Duodenal mucosa (tissue), 2 donors: ENCODE data around the gene KCNMB3.
"Not testable (repeated sequence)": the region's sequence is repeated elsewhere in the genome, so short reads cannot be mapped to it uniquely, and the experiment has no call there.

Experiments used
- H3K27ac ChIP-seq: one replicate; pipeline ENCODE4 v1.7.0; 2013; ENCODE audit warnings: low read depth, low read length
- H3K27me3 ChIP-seq, 2 donors: one replicate each; pipeline ENCODE4 v1.7.0; 2013; ENCODE audit warnings: low read length in 2 of 2, control low read depth in 1 of 2; ENCODE audit not compliant: insufficient read depth in 2 of 2, control insufficient read depth in 1 of 2
- H3K36me3 ChIP-seq, 2 donors: one replicate each; pipeline ENCODE4 v1.7.0; 2013; ENCODE audit warnings: low read length in 2 of 2, control low read depth in 1 of 2; ENCODE audit not compliant: insufficient read depth in 2 of 2, control insufficient read depth in 1 of 2
- H3K4me1 ChIP-seq, 2 donors: one replicate each; pipeline ENCODE4 v1.7.0; 2013; ENCODE audit warnings: low read length in 2 of 2, control low read depth in 1 of 2; ENCODE audit not compliant: insufficient read depth in 2 of 2, control insufficient read depth in 1 of 2
- H3K4me3 ChIP-seq, 2 donors: one replicate each; pipeline ENCODE4 v1.7.0; 2013; ENCODE audit warnings: low read length in 2 of 2, low read depth in 1 of 2
- H3K9ac ChIP-seq, 2 donors: one replicate each; pipeline ENCODE4 v1.7.0; 2013; ENCODE audit warnings: low read length in 2 of 2, low read depth in 1 of 2
- H3K9me3 ChIP-seq, 2 donors: one replicate each; pipeline ENCODE4 v1.7.0; 2013; ENCODE audit warnings: low read length in 2 of 2, control low read depth in 1 of 2; ENCODE audit not compliant: control insufficient read depth in 1 of 2

Gene KCNMB3

GRCh38 chr3:179265092-179265491 lies 14.2 kb upstream of the KCNMB3 start:
- Histone ChIP-seq H3K4me1 (peaks cover 3 to 10% of the 10 kb centered on the region in 2 donors), H3K4me3 (no peak overlapping the region), H3K27ac (no peak overlapping the region), H3K36me3 (no peaks in the 10 kb centered on the region), H3K27me3 (no peaks in the 10 kb centered on the region), H3K9me3 (peaks cover 0 to 3% of the 10 kb centered on the region in 2 donors), H3K9ac (no peak overlapping the region)

GRCh38 chr3:179264449-179264848 lies 13.5 kb upstream of the KCNMB3 start:
- H3K27ac ChIP-seq, result no peak overlapping the region
- no peak overlapping the region for H3K4me3 ChIP-seq
- no peaks in the 10 kb centered on the region for H3K27me3 ChIP-seq
- peaks cover 3 to 10% of the 10 kb centered on the region in 2 donors for H3K4me1 ChIP-seq
- no peaks in the 10 kb centered on the region for H3K36me3 ChIP-seq
- peaks cover 0 to 3% of the 10 kb centered on the region in 2 donors for H3K9me3 ChIP-seq
- no peak overlapping the region for H3K9ac ChIP-seq

GRCh38 chr3:179263134-179263533 lies 12.2 kb upstream of the KCNMB3 start:
- Histone ChIP-seq H3K9me3 (peaks cover 0 to 3% of the 10 kb centered on the region in 2 donors), H3K27me3 (no peaks in the 10 kb centered on the region), H3K9ac (no peak overlapping the region), H3K36me3 (no peaks in the 10 kb centered on the region), H3K4me1 (peaks cover 3 to 4% of the 10 kb centered on the region in 2 donors), H3K4me3 (no peak overlapping the region), H3K27ac (no peak overlapping the region)

GRCh38 chr3:179260949-179261765 lies 10.2 kb upstream of the KCNMB3 start:
- peak overlapping the region; percentile 35 to 38 for H3K9ac ChIP-seq
- H3K9me3 ChIP-seq, result peaks cover 0 to 3% of the 10 kb centered on the region in 2 donors
- peaks cover 3 to 4% of the 10 kb centered on the region in 2 donors for H3K4me1 ChIP-seq
- H3K36me3 ChIP-seq, result no peaks in the 10 kb centered on the region
- no peaks in the 10 kb centered on the region for H3K27me3 ChIP-seq
- H3K4me3 ChIP-seq, result peak overlapping the region; percentile 49 to 71
- H3K27ac ChIP-seq, result no peak overlapping the region

GRCh38 chr3:179259959-179260756 lies 9.2 kb upstream of the KCNMB3 start:
- not testable (repeated sequence) for H3K9me3 ChIP-seq, H3K27ac ChIP-seq, H3K27me3 ChIP-seq, H3K36me3 ChIP-seq, H3K9ac ChIP-seq, H3K4me1 ChIP-seq
- H3K4me3 ChIP-seq, result peak overlapping the region; percentile 49 to 71

GRCh38 chr3:179258820-179259219 lies 7.9 kb upstream of the KCNMB3 start:
- peaks cover 3 to 4% of the 10 kb centered on the region in 2 donors for H3K4me1 ChIP-seq
- H3K36me3 ChIP-seq, result no peaks in the 10 kb centered on the region
- no peaks in the 10 kb centered on the region for H3K27me3 ChIP-seq
- peaks cover 0 to 3% of the 10 kb centered on the region in 2 donors for H3K9me3 ChIP-seq
- no peak overlapping the region for H3K9ac ChIP-seq
- no peak overlapping the region for H3K4me3 ChIP-seq
- no peak overlapping the region for H3K27ac ChIP-seq

- not testable (repeated sequence) for H3K9me3 ChIP-seq, H3K27me3 ChIP-seq, H3K36me3 ChIP-seq, H3K27ac ChIP-seq, H3K9ac ChIP-seq, H3K4me3 ChIP-seq, H3K4me1 ChIP-seq
Observed at GRCh38 chr3:179257742-179258141, 6.8 kb upstream of the KCNMB3 start.

- Histone ChIP-seq H3K36me3 (no peaks in the 10 kb centered on the region), H3K9ac (no peak overlapping the region), H3K27ac (no peak overlapping the region), H3K4me1 (peaks cover 3 to 4% of the 10 kb centered on the region in 2 donors), H3K4me3 (no peak overlapping the region), H3K27me3 (no peaks in the 10 kb centered on the region), H3K9me3 (peaks cover 0 to 3% of the 10 kb centered on the region in 2 donors)
Observed at GRCh38 chr3:179256813-179257212, 5.9 kb upstream of the KCNMB3 start.

GRCh38 chr3:179247289-179248015 lies 3.5 kb downstream of the KCNMB3 start:
- Histone ChIP-seq H3K27me3 (no peaks in the 10 kb centered on the region), H3K27ac (no peak overlapping the region), H3K4me1 (no peaks in the 10 kb centered on the region), H3K9ac (no peak overlapping the region), H3K36me3 (no peaks in the 10 kb centered on the region), H3K9me3 (no peaks in the 10 kb centered on the region), H3K4me3 (no peak overlapping the region)

- H3K36me3 ChIP-seq, result no peaks in the 10 kb centered on the region
- H3K27me3 ChIP-seq, result no peaks in the 10 kb centered on the region
- no peaks in the 10 kb centered on the region for H3K9me3 ChIP-seq
- no peak overlapping the region for H3K4me3 ChIP-seq
- H3K4me1 ChIP-seq, result no peaks in the 10 kb centered on the region
- no peak overlapping the region for H3K9ac ChIP-seq
- no peak overlapping the region for H3K27ac ChIP-seq
Observed at GRCh38 chr3:179244878-179245277, 6.0 kb downstream of the KCNMB3 start.
